Spleen (tissue), 7 donors: ENCODE results near the gene PRKCE.

ENCODE experiments used
- POLR2A ChIP-seq, 3 donors: fragments of 450-650 bp; IDR thresholded peaks; one replicate each; pipeline ENCODE4 v1.5.1; 2017; ENCODE audit warnings: antibody characterized with exemption in 3 of 3, mild to moderate bottlenecking in 1 of 3
- POLR2AphosphoS5 ChIP-seq, 3 donors: sonication (generic); formaldehyde crosslinking; IDR thresholded peaks; one replicate each; pipeline ENCODE4 v1.5.1; 2017; ENCODE audit warnings: antibody characterized with exemption in 3 of 3
- TF ChIP-seq, protein P1 (sequence below), 11 experiments: fragments of 200-600 bp in 7 of 11; fragments of 450-650 bp in 4 of 11; sonication (generic) in 4 of 11; IDR thresholded peaks in 8 of 11; conservative IDR thresholded peaks in 3 of 11; 1 replicate in 7 of 11; 2 replicates in 4 of 11; pipeline versions ENCODE4 v1.4.0 to v1.8.0; 2016 to 2021; ENCODE audit warnings: antibody characterized with exemption in 11 of 11, inconsistent platforms in 4 of 11, mild to moderate bottlenecking in 1 of 11
- donor health status: DM: no; HTN: no; CAD: no; lungs with moderate emphysema.
- donor health status: DM: no; HTN: no; CAD: no.
- donor health status: DM: no; HTN: no; CAD: no.

DNA sequence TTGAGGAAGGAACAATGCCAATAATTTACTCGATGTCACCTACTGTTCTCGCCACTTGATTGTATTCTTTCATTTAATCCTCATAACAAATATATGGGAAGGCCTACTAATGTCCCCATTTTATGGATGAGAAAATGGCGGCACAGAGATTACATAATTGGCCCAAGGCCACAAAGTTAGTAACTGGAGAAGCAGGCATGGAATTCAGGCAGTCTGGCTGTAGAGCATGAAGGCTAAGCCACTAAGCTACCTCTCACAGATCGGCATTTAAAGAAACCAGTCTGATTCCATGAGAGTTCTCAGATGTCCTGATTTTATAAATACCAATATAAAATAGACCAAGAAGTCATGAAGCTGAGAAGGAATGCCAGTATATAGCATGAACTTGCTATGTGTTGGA, 523.9 kb downstream of the PRKCE start:
- TF ChIP-seq, protein P1, sequence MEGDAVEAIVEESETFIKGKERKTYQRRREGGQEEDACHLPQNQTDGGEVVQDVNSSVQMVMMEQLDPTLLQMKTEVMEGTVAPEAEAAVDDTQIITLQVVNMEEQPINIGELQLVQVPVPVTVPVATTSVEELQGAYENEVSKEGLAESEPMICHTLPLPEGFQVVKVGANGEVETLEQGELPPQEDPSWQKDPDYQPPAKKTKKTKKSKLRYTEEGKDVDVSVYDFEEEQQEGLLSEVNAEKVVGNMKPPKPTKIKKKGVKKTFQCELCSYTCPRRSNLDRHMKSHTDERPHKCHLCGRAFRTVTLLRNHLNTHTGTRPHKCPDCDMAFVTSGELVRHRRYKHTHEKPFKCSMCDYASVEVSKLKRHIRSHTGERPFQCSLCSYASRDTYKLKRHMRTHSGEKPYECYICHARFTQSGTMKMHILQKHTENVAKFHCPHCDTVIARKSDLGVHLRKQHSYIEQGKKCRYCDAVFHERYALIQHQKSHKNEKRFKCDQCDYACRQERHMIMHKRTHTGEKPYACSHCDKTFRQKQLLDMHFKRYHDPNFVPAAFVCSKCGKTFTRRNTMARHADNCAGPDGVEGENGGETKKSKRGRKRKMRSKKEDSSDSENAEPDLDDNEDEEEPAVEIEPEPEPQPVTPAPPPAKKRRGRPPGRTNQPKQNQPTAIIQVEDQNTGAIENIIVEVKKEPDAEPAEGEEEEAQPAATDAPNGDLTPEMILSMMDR (IDR thresholded peaks at IDR 0.05 in 8 of 11, conservative IDR thresholded peaks at IDR 0.05 in 3 of 11) = no peak
- TF ChIP-seq POLR2A (IDR thresholded peaks at IDR 0.05) (no peak), POLR2AphosphoS5 (IDR thresholded peaks at IDR 0.05) (no peak)
